Endodermal cell (in vitro differentiated cells): ENCODE results near the gene GPBP1. TPM values are rescaled to one million over a fixed set of nuclear protein-coding genes. Genes with fewer than 3 reads are reported as not detected.
"Not testable (repeated sequence)": the region's sequence is repeated elsewhere in the genome, so short reads cannot be mapped to it uniquely, and the experiment has no call there.

Source experiments
- DNase-seq: peaks from one replicate; pipeline ENCODE4 v3.0.0-alpha.2; 2017
- H3K27ac ChIP-seq: 2 replicates; pipeline ENCODE4 v1.5.1; 2013; ENCODE audit warnings: mild to moderate bottlenecking, low read depth, low read length, moderate library complexity
- H3K27me3 ChIP-seq: 2 replicates; pipeline ENCODE4 v1.6.1; 2013; ENCODE audit warnings: mild to moderate bottlenecking, low read length, moderate library complexity; ENCODE audit not compliant: insufficient read depth, control insufficient read depth, poor library complexity, severe bottlenecking
- H3K36me3 ChIP-seq: 2 replicates; pipeline ENCODE4 v1.7.0; 2013; ENCODE audit warnings: mild to moderate bottlenecking, low read length, moderate library complexity; ENCODE audit not compliant: control insufficient read depth, insufficient read depth
- H3K4me1 ChIP-seq: one replicate; pipeline ENCODE4 v1.7.0; 2013; ENCODE audit warnings: low read length; ENCODE audit not compliant: control insufficient read depth, insufficient read depth
- H3K4me3 ChIP-seq: 2 replicates; pipeline ENCODE4 v1.5.1; 2013; ENCODE audit warnings: mild to moderate bottlenecking, low read length, moderate library complexity
- H3K9ac ChIP-seq: 2 replicates; pipeline ENCODE4 v1.6.1; 2013; ENCODE audit warnings: mild to moderate bottlenecking, low read length, moderate library complexity; ENCODE audit not compliant: poor library complexity, severe bottlenecking; ENCODE audit errors: extremely low read depth
- H3K9me3 ChIP-seq: 2 replicates; pipeline ENCODE4 v1.6.1; 2013; ENCODE audit warnings: mild to moderate bottlenecking, low read length, moderate library complexity; ENCODE audit not compliant: control insufficient read depth
- H3K27ac Mint-ChIP-seq: 2 replicates; pipeline ENCODE4 v1.8.0; 2020; ENCODE audit warnings: mixed read lengths
- H3K27me3 Mint-ChIP-seq: 2 replicates; pipeline ENCODE4 v1.8.0; 2021; ENCODE audit warnings: mild to moderate bottlenecking, mixed read lengths; ENCODE audit not compliant: insufficient read depth
- H3K36me3 Mint-ChIP-seq: 2 replicates; pipeline ENCODE4 v1.8.0; 2020; ENCODE audit warnings: low read depth, mixed read lengths
- H3K4me1 Mint-ChIP-seq: 2 replicates; pipeline ENCODE4 v1.8.0; 2020; ENCODE audit warnings: mixed read lengths
- H3K4me3 Mint-ChIP-seq: 2 replicates; pipeline ENCODE4 v1.8.0; 2020; ENCODE audit warnings: mild to moderate bottlenecking, moderate library complexity, mixed read lengths
- H3K9me3 Mint-ChIP-seq: 2 replicates; pipeline ENCODE4 v1.8.0; 2020; ENCODE audit warnings: mild to moderate bottlenecking, mixed read lengths
- WGBS, 2 experiments: methylation state at CpG; one replicate each; pipeline versions ENCODE4 v1.1.5 to v1.1.7; 2013; ENCODE audit warnings: missing lambda C conversion rate in 2 of 2, mixed read lengths in 1 of 2; ENCODE audit not compliant: insufficient coverage in 1 of 2, insufficient read length in 1 of 2; 5-methylcytosine and 5-hydroxymethylcytosine counted together
- total RNA-seq, 2 donors: library from RNA; stranded (reverse); fragmentation: NEBNext Ultra II Directional in 1 of 2; extraction: Animal tissue kit (Norgen Biotek cat#: 25700) in 1 of 2; gene quantifications; 2 replicates in 1 of 2; 3 replicates in 1 of 2; pipeline ENCODE4 v1.2.1, GENCODE V29; 2021
- TF ChIP-seq, protein P1 (sequence below): fragments of 200-600 bp; sonication (generic); conservative IDR thresholded peaks from 2 replicates; pipeline ENCODE4 v1.5.0; 2021; ENCODE audit warnings: antibody characterized with exemption, mild to moderate bottlenecking

Gene GPBP1
- total RNA-seq, 2 donors from 2014 or later, result 109 to 124 TPM

DNA sequence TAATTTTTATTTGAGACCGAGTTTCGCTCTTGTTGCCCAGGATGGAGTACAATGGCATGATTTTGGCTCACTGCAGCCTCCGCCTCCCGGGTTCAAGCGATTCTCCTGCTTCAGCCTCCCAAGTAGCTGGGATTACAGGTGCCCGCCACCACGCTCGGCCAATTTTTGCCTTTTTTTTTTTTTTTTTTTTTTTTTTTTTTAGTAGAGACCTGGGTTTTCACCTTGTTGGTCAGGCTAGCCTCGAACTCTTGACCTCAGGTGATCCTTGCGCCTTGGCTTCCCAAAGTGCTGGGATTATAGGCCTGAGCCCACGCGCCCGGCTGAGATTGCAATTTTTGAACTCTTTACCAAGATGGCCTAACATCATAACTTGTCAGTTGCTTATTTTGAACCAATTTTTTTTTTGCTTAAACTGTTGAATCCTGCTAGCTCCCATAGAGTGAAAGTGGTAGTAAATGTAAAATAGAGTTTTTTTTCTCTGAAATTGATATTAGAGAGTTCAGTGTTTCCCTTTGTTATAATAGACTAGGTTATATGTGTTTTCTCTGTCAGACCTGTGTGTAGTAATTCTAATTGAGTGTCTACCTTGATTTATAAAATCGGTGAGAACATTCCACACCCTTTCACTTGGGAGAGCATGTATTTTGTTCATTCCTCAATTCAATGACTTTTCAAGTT is 3.8 kb downstream of the GPBP1 start:
- Histone ChIP-seq H3K4me3 (peak overlapping the region; percentile 100), H3K9me3 (no peaks in the 10 kb centered on the region), H3K4me1 (no peaks in the 10 kb centered on the region), H3K27me3 (no peaks in the 10 kb centered on the region), H3K9ac (no peak overlapping the region), H3K27ac (no peak overlapping the region), H3K36me3 (peaks cover 44% of the 10 kb centered on the region)
- H3K27ac Mint-ChIP-seq, result no peak overlapping the region
- DNase-seq, result no peak
- WGBS, 2 experiments, result 95 to 100% methylated on average over 10 to 14 of the region's 14 CpGs
- H3K27me3 Mint-ChIP-seq, result no peaks in the 10 kb centered on the region
- peaks cover 28% of the 10 kb centered on the region for H3K4me1 Mint-ChIP-seq
- no peaks in the 10 kb centered on the region for H3K9me3 Mint-ChIP-seq
- TF ChIP-seq, protein P1, sequence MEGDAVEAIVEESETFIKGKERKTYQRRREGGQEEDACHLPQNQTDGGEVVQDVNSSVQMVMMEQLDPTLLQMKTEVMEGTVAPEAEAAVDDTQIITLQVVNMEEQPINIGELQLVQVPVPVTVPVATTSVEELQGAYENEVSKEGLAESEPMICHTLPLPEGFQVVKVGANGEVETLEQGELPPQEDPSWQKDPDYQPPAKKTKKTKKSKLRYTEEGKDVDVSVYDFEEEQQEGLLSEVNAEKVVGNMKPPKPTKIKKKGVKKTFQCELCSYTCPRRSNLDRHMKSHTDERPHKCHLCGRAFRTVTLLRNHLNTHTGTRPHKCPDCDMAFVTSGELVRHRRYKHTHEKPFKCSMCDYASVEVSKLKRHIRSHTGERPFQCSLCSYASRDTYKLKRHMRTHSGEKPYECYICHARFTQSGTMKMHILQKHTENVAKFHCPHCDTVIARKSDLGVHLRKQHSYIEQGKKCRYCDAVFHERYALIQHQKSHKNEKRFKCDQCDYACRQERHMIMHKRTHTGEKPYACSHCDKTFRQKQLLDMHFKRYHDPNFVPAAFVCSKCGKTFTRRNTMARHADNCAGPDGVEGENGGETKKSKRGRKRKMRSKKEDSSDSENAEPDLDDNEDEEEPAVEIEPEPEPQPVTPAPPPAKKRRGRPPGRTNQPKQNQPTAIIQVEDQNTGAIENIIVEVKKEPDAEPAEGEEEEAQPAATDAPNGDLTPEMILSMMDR, result no peak
- H3K4me3 Mint-ChIP-seq, result peak overlapping the region; percentile 99
- H3K36me3 Mint-ChIP-seq, result peaks cover 44% of the 10 kb centered on the region

DNA sequence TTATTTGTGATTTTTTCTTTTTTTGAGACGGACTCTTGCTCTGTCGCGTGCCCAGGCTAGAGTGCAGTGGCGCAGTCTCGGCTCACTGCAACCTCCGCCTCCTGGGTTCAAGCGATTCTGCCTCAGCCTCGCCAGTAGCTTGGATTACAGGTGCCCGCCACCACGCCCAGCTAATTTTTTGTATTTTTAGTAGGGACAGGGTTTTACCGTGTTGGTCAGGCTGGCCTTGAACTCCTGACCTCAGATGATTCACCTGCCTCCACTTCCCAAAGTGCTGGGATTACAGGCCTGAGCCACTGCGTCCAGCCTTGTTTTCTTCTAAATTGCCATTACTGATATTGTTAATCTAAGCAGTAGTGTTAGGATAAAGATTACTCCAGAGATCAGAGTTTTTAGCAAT is 4.4 kb downstream of the GPBP1 start:
- not testable (repeated sequence) for H3K9ac ChIP-seq, H3K27me3 Mint-ChIP-seq

DNA sequence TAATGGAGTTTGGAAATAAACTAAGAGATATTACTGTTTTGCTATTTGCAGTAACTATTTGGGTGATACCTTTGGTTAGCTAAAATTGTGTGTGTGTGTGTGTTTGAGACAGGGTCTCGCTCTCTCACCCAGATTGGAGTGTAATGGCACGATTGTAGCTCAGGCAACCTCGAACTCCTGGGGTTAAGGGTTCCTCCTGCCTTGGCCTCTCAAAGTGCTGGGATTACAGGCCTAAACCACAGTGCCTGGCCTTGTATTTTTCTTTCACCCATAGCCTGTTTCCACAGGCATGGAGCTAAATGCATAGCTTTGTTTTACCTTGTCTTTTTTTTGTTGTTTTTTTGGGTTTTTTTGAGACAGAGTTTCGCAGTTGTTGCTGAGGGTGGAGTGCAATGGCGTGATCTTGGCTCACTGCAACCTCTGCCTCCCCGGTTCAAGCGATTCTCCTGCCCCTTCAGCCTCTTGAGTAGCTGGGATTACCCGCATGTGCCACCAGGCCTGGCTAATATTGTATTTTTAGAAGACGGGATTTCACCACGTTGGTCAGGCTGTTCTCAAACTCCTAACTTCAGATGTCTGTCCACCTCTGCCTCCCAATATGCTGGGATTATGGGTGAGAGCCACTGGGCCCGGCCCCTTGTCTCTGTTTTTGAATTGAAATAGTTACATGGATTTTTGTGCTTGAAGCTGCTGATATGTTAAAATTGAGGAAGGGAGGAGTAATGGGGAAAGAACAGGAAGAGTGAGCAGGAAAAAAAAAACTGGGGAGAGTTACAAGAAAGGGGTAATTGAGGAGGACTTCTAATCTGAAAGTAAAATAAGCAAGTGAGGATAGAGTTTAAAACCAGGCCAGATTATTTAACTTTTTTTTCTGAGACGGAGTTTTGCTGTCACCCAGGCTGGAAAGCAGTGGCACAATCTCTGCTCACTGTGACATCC is 5.7 kb downstream of the GPBP1 start:
- 81 to 84% methylated on average over 10 to 12 of the region's 12 CpGs for WGBS, 2 experiments
- TF ChIP-seq, protein P1, result no peak
- peaks cover 5% of the 10 kb centered on the region for H3K9me3 Mint-ChIP-seq
- no peak overlapping the region for H3K27ac ChIP-seq
- peak overlapping the region; percentile 100 for H3K4me3 ChIP-seq
- peaks cover 55% of the 10 kb centered on the region for H3K36me3 Mint-ChIP-seq
- peaks cover 5% of the 10 kb centered on the region for H3K9me3 ChIP-seq
- H3K36me3 ChIP-seq, result peaks cover 57% of the 10 kb centered on the region
- H3K4me1 ChIP-seq, result no peaks in the 10 kb centered on the region
- H3K4me1 Mint-ChIP-seq, result peaks cover 33% of the 10 kb centered on the region
- no peaks in the 10 kb centered on the region for H3K27me3 Mint-ChIP-seq
- H3K27ac Mint-ChIP-seq, result peak overlapping the region; percentile 16
- H3K4me3 Mint-ChIP-seq, result peak overlapping the region; percentile 99
- H3K9ac ChIP-seq, result no peak overlapping the region
- H3K27me3 ChIP-seq, result no peaks in the 10 kb centered on the region
- no peak for DNase-seq

More for the DNA sequence above, 4.4 kb downstream of the GPBP1 start:
- not testable (repeated sequence) for H3K9me3 Mint-ChIP-seq, H3K27ac Mint-ChIP-seq, H3K4me1 ChIP-seq, DNase-seq, H3K9me3 ChIP-seq, H3K27ac ChIP-seq, H3K27me3 ChIP-seq
- Mint-ChIP-seq H3K4me1 (peaks cover 28% of the 10 kb centered on the region), H3K4me3 (peak overlapping the region; percentile 99), H3K36me3 (peaks cover 44% of the 10 kb centered on the region)
- WGBS, 2 experiments, result 81 to 83% methylated on average over 3 to 12 of the region's 12 CpGs
- peaks cover 44% of the 10 kb centered on the region for H3K36me3 ChIP-seq
- peak overlapping the region; percentile 100 for H3K4me3 ChIP-seq
